H1 (cell line): ENCODE data around the gene ENPP7. TPM values are rescaled to one million over a fixed set of nuclear protein-coding genes. Genes with fewer than 3 reads are reported as not detected.

Experiments used
- CTCF ChIA-PET: fragments of 300-600 bp; sonication (Branson Sonifier 250); formaldehyde crosslinking; loops from one replicate; lab custom pipeline; 2021; ENCODE audit not compliant: partially characterized antibody; lab: Charles Lee
- POLR2A ChIA-PET: fragments of 300-600 bp; sonication (Branson Sonifier 250); formaldehyde crosslinking; loops from one replicate; lab custom pipeline; 2021; ENCODE audit warnings: inconsistent platforms; ENCODE audit not compliant: partially characterized antibody; lab: Charles Lee
- DNase-seq, 2 experiments: peaks; one replicate each; pipeline versions ENCODE4 v3.0.0 to v3.0.0-alpha.2; 2010 to 2022; ENCODE audit warnings: low spot score in 2 of 2, low read depth in 1 of 2, mixed read lengths in 1 of 2
- FAIRE-seq: peaks from 2 replicates; lab custom pipeline; 2011; peaks lifted over from hg19 to GRCh38; lab: Jason Lieb, UNC
- H2AFZ ChIP-seq: 2 replicates; pipeline ENCODE4 v1.8.1; 2012; ENCODE audit warnings: low read length, inconsistent platforms
- H2AK5ac ChIP-seq: 2 replicates; pipeline ENCODE4 v1.6.1; 2013; ENCODE audit warnings: low read depth, low read length
- H2BK120ac ChIP-seq: replicated peaks from 2 replicates; pipeline ENCODE3; 2013; ENCODE audit warnings: low read depth, low read length, inconsistent platforms
- H2BK12ac ChIP-seq: 2 replicates; pipeline ENCODE4 v1.6.1; 2013; ENCODE audit warnings: low read depth, low read length
- H2BK15ac ChIP-seq: 2 replicates; pipeline ENCODE4 v1.6.1; 2013; ENCODE audit warnings: low read length
- H2BK20ac ChIP-seq: 2 replicates; pipeline ENCODE4 v1.6.1; 2013; ENCODE audit warnings: low read length
- H2BK5ac ChIP-seq: 2 replicates; pipeline ENCODE4 v1.6.1; 2013; ENCODE audit warnings: low read depth, low read length
- H3K14ac ChIP-seq: 2 replicates; pipeline ENCODE4 v1.6.1; 2013; ENCODE audit warnings: inconsistent platforms; ENCODE audit not compliant: insufficient read length
- H3K18ac ChIP-seq: 2 replicates; pipeline ENCODE4 v1.6.1; 2013; ENCODE audit warnings: low read length; ENCODE audit errors: extremely low read depth
- H3K23ac ChIP-seq: 2 replicates; pipeline ENCODE4 v1.6.1; 2013; ENCODE audit warnings: inconsistent platforms; ENCODE audit not compliant: insufficient read length
- H3K23me2 ChIP-seq: 2 replicates; pipeline ENCODE4 v1.6.1; 2013; ENCODE audit warnings: low read depth, low read length
- H3K27ac ChIP-seq: 2 replicates; pipeline ENCODE4 v1.6.1; 2011; ENCODE audit warnings: low read depth, low read length, inconsistent platforms
- H3K27me3 ChIP-seq, 4 experiments: replicated peaks in 1 of 4; 1 replicate in 1 of 4; 2 replicates in 3 of 4; pipeline versions ENCODE4 v1.6.1 to v1.8.1; 2011 to 2013; ENCODE audit warnings: low read length in 3 of 4, mild to moderate bottlenecking in 3 of 4, inconsistent platforms in 2 of 4, mixed read lengths in 2 of 4, moderate library complexity in 1 of 4; ENCODE audit not compliant: control insufficient read depth in 3 of 4, insufficient read depth in 3 of 4; ENCODE audit errors: extremely low read depth in 1 of 4
- H3K36me3 ChIP-seq, 4 experiments: 2 replicates each; pipeline versions ENCODE4 v1.6.1 to v1.8.1; 2011 to 2013; ENCODE audit warnings: mild to moderate bottlenecking in 4 of 4, low read length in 3 of 4, moderate library complexity in 2 of 4, control low read depth in 1 of 4, inconsistent platforms in 1 of 4; ENCODE audit not compliant: insufficient read depth in 4 of 4, control insufficient read depth in 2 of 4
- H3K4ac ChIP-seq: replicated peaks from 2 replicates; pipeline ENCODE3; 2013; ENCODE audit warnings: low read length, low read depth, mixed read lengths, inconsistent platforms; ENCODE audit not compliant: insufficient read length
- H3K4me1 ChIP-seq, 4 experiments: replicated peaks in 1 of 4; 1 replicate in 1 of 4; 2 replicates in 3 of 4; pipeline versions ENCODE4 v1.6.1 to v1.8.1; 2011 to 2013; ENCODE audit warnings: low read length in 3 of 4, inconsistent platforms in 2 of 4, mixed read lengths in 1 of 4; ENCODE audit not compliant: insufficient read depth in 4 of 4, control insufficient read depth in 3 of 4
- H3K4me2 ChIP-seq, 2 experiments: 2 replicates each; pipeline versions ENCODE4 v1.6.1 to v1.8.1; 2011 to 2013; ENCODE audit warnings: low read depth in 2 of 2, low read length in 2 of 2, control low read depth in 1 of 2, inconsistent platforms in 1 of 2, mild to moderate bottlenecking in 1 of 2; ENCODE audit not compliant: insufficient read depth in 1 of 2
- H3K4me3 ChIP-seq, 4 experiments: fragments of 200-600, 300-600 bp in 1 of 4; sonication (generic), shearing (Covaris generic), sonication (Bioruptor Twin) in 1 of 4; 2 replicates each; pipeline versions ENCODE4 v1.5.1 to v1.8.1; 2011 to 2016; ENCODE audit warnings: low read length in 4 of 4, low read depth in 3 of 4, control low read depth in 2 of 4, inconsistent platforms in 2 of 4, mild to moderate bottlenecking in 2 of 4, mixed read lengths in 1 of 4, moderate library complexity in 1 of 4; ENCODE audit not compliant: insufficient read depth in 2 of 4; ENCODE audit errors: extremely low read depth in 1 of 4
- H3K56ac ChIP-seq: replicated peaks from 2 replicates; pipeline ENCODE3; 2013; ENCODE audit warnings: low read depth, mild to moderate bottlenecking, mixed read lengths, low read length, inconsistent platforms; ENCODE audit not compliant: insufficient read length
- H3K79me1 ChIP-seq: 2 replicates; pipeline ENCODE4 v1.6.1; 2013; ENCODE audit warnings: low read depth, low read length, control low read depth
- H3K79me2 ChIP-seq, 2 experiments: 2 replicates each; pipeline versions ENCODE4 v1.6.1 to v1.8.1; 2012 to 2013; ENCODE audit warnings: low read length in 2 of 2, mild to moderate bottlenecking in 2 of 2, inconsistent platforms in 1 of 2; ENCODE audit not compliant: insufficient read depth in 2 of 2, control insufficient read depth in 1 of 2
- H3K9ac ChIP-seq, 4 experiments: replicated peaks in 1 of 4; 1 replicate in 1 of 4; 2 replicates in 3 of 4; pipeline versions ENCODE4 v1.6.1 to v1.8.1; 2011 to 2013; ENCODE audit warnings: low read depth in 3 of 4, low read length in 3 of 4, control low read depth in 2 of 4, mild to moderate bottlenecking in 2 of 4, moderate library complexity in 2 of 4, inconsistent platforms in 1 of 4; ENCODE audit errors: extremely low read depth in 1 of 4
- H3K9me3 ChIP-seq, 2 experiments: 2 replicates each; pipeline versions ENCODE4 v1.6.1 to v1.8.1; 2012 to 2013; ENCODE audit warnings: mild to moderate bottlenecking in 2 of 2, moderate library complexity in 2 of 2, control low read depth in 1 of 2, inconsistent platforms in 1 of 2, low read depth in 1 of 2, low read length in 1 of 2, mixed read lengths in 1 of 2; ENCODE audit not compliant: insufficient read depth in 2 of 2
- H4K20me1 ChIP-seq, 2 experiments: replicated peaks in 1 of 2; 2 replicates each; pipeline versions ENCODE3 to v1.8.1; 2011 to 2013; ENCODE audit warnings: inconsistent platforms in 2 of 2, low read length in 2 of 2, mild to moderate bottlenecking in 1 of 2; ENCODE audit not compliant: insufficient read depth in 2 of 2, control insufficient read depth in 1 of 2
- H4K5ac ChIP-seq: 2 replicates; pipeline ENCODE4 v1.6.1; 2013; ENCODE audit warnings: low read length, low read depth, mixed read lengths, inconsistent platforms; ENCODE audit not compliant: insufficient read length
- H4K8ac ChIP-seq: 2 replicates; pipeline ENCODE4 v1.8.0; 2013; ENCODE audit warnings: mild to moderate bottlenecking, moderate library complexity, low read length, inconsistent platforms; ENCODE audit not compliant: insufficient read depth; ENCODE audit errors: extremely low read depth
- H4K91ac ChIP-seq: replicated peaks from 2 replicates; pipeline ENCODE3; 2013; ENCODE audit warnings: low read length, mixed read lengths, inconsistent platforms; ENCODE audit not compliant: insufficient read length
- EZH2 ChIP-seq: fragments of 200-600 bp; sonication (generic); IDR thresholded peaks from 2 replicates; pipeline ENCODE4 v1.7.1; 2012; ENCODE audit warnings: low read depth, mild to moderate bottlenecking, moderate library complexity, low read length, inconsistent platforms; ENCODE audit not compliant: severe bottlenecking
- HDAC2 ChIP-seq, 2 experiments: fragments of 300-600 bp in 1 of 2; sonication (generic) in 1 of 2; IDR thresholded peaks; 2 replicates each; pipeline ENCODE4 v1.6.1; 2011 to 2012; ENCODE audit warnings: low read depth in 2 of 2, low read length in 2 of 2, mild to moderate bottlenecking in 2 of 2, moderate library complexity in 2 of 2, borderline replicate concordance in 1 of 2, inconsistent platforms in 1 of 2
- NANOG ChIP-seq: IDR thresholded peaks from 2 replicates; pipeline ENCODE4 v1.6.1; 2011; ENCODE audit warnings: low read length, low read depth, mild to moderate bottlenecking, inconsistent platforms; ENCODE audit not compliant: insufficient read depth, poor library complexity, severe bottlenecking
- RNF2 ChIP-seq: fragments of 200-900, 300-1000 bp; sonication (generic); IDR thresholded peaks from 2 replicates; pipeline ENCODE4 v1.7.1; 2016; ENCODE audit warnings: borderline replicate concordance, low read depth, mild to moderate bottlenecking, antibody characterized with exemption, low read length; ENCODE audit not compliant: poor library complexity, severe bottlenecking; ENCODE audit errors: missing control alignments
- SIN3A ChIP-seq, 2 experiments: IDR thresholded peaks in 1 of 2; conservative IDR thresholded peaks in 1 of 2; 2 replicates each; pipeline ENCODE4 v1.6.1; 2011 to 2012; ENCODE audit warnings: low read length in 2 of 2, improper control_type of control experiment in 1 of 2, low read depth in 1 of 2, mild to moderate bottlenecking in 1 of 2
- SP2 ChIP-seq: IDR thresholded peaks from 2 replicates; pipeline ENCODE4 v1.6.1; 2012; ENCODE audit warnings: mild to moderate bottlenecking, low read length, inconsistent platforms
- SUZ12 ChIP-seq: fragments of 200-600 bp; sonication (generic); IDR thresholded peaks from 2 replicates; pipeline ENCODE4 v1.6.1; 2012; ENCODE audit warnings: mild to moderate bottlenecking, inconsistent platforms, low read length, moderate library complexity, mixed read lengths
- TAF1 ChIP-seq: IDR thresholded peaks from 2 replicates; pipeline ENCODE4 v1.6.1; 2011; ENCODE audit warnings: mild to moderate bottlenecking, low read depth, low read length
- YY1 ChIP-seq: IDR thresholded peaks from 2 replicates; pipeline ENCODE4 v1.6.1; 2011; ENCODE audit warnings: low read depth, mild to moderate bottlenecking, low read length
- WGBS, 2 experiments: shearing (Covaris generic) in 1 of 2; methylation state at CpG; one replicate each; pipeline versions ENCODE4 v1.1.6 to v1.1.7; 2013 to 2015; ENCODE audit warnings: low lambda C conversion rate in 2 of 2, mixed read lengths in 2 of 2, inconsistent platforms in 1 of 2, low coverage in 1 of 2, missing lambda C conversion rate in 1 of 2; ENCODE audit not compliant: insufficient replicate concordance in 2 of 2, insufficient coverage in 1 of 2, insufficient read length in 1 of 2; ENCODE audit errors: extremely low coverage in 1 of 2, missing lambda C conversion rate in 1 of 2; 5-methylcytosine and 5-hydroxymethylcytosine counted together
- polyA plus RNA-seq, 7 experiments: library from polyadenylated mRNA; depleted of rRNA in 3 of 7; stranded (reverse) in 5 of 7; unstranded in 2 of 7; fragments of >200 nt in 5 of 7; fragments of 200-250 nt in 2 of 7; gene quantifications; 1 replicate in 5 of 7; 2 replicates in 1 of 7; 4 replicates in 1 of 7; pipeline versions ENCODE4 v1.2.1 to v1.2.3, GENCODE V29; 2011 to 2013; ENCODE audit warnings: missing spikeins in 2 of 7, mixed read lengths in 2 of 7
- total RNA-seq: library from RNA; stranded (reverse); fragmentation: NEBNext Ultra II Directional; extraction: Animal tissue kit (Norgen Biotek cat#: 25700); gene quantifications from 2 replicates; pipeline ENCODE4 v1.2.1, GENCODE V29; 2021

ENPP7 gene
- total and polyA plus RNA-seq, 2 of the 8 experiments (the other 6 are each of a cell fraction or from before 2014, with no cell fraction given), result not detected

GRCh38 chr17:79747508-79748294, 17.0 kb downstream of the ENPP7 start:
- H3K56ac ChIP-seq, result no peak overlapping the region
- H3K79me2 ChIP-seq, result no peaks in the 10 kb centered on the region
- H3K4me3 ChIP-seq, result peak overlapping the region; percentile 17 to 62 (median 36)
- H3K9ac ChIP-seq, result no peak overlapping the region; a peak in 1 of 7 replicates
- TF ChIP-seq YY1 (no peak), TAF1 (no peak), NANOG (no peak), SIN3A (conservative IDR thresholded peaks at IDR 0.05 in 1 of 2, IDR thresholded peaks at IDR 0.05 in 1 of 2; ENCODE audit: low read depth in 1 of 2, low read length in 2 of 2) (peak in 1 of 2 experiments; percentile 54; a peak in 1 of 4 replicates), EZH2 (peak; percentile 73), RNF2 (peak; percentile 48), SUZ12 (peak; percentile 70), HDAC2 (IDR thresholded peaks at IDR 0.05; ENCODE audit: borderline replicate concordance in 1 of 2, low read depth in 2 of 2, low read length in 2 of 2) (peak in 1 of 2 experiments; percentile 38; a peak in 1 of 4 replicates), SP2 (no peak)
- peak overlapping the region; percentile 90; the same call in 1 of the 2 replicates for H2AK5ac ChIP-seq
- H3K23ac ChIP-seq, result no peak overlapping the region
- POLR2A ChIA-PET, result interaction anchor here (0.6 to 10.4 kb wide), 9 partner anchors 10 to 89 kb away, joined by 3 to 77 read pairs (median 7); partner anchors contain the start of gene CBX2
- H3K18ac ChIP-seq, result peak overlapping the region; percentile 48; the same call in 1 of the 2 replicates
- no peak overlapping the region for H3K14ac ChIP-seq
- CTCF ChIA-PET, result interaction anchor here (0.9 to 7.6 kb wide), 13 partner anchors 10 to 246 kb away, joined by 3 to 94 read pairs (median 7); partner anchors contain the start of genes CBX2 and CBX8
- no peak overlapping the region for H4K5ac ChIP-seq
- peak overlapping the region; percentile 13; the same call in 1 of the 2 replicates for H2BK15ac ChIP-seq
- no peak overlapping the region for H3K4ac ChIP-seq
- WGBS, 2 experiments, result 8% methylated on average over 45 of the region's 74 CpGs; no CpG with 5 or more reads in 1 of the 2 experiments
- peaks cover 19 to 47% (median 35%) of the 10 kb centered on the region in 4 experiments for H3K27me3 ChIP-seq
- peak overlapping the region; percentile 79 to 94 for H3K4me2 ChIP-seq
- H2BK5ac ChIP-seq, result no peak overlapping the region
- H3K9me3 ChIP-seq, result no peaks in the 10 kb centered on the region
- H2AFZ ChIP-seq, result no peak overlapping the region
- no peak overlapping the region for H3K27ac ChIP-seq
- peak overlapping the region; percentile 40; the same call in 1 of the 2 replicates for H2BK12ac ChIP-seq
- 0 out of 8 replicates have a peak, but pooled peaks cover 0 to 2% (median 0%) of the 10 kb centered on the region in 4 experiments for H3K36me3 ChIP-seq
- FAIRE-seq (no peak), DNase-seq (no peak)
- no peak overlapping the region for H2BK20ac ChIP-seq
- no peak overlapping the region for H2BK120ac ChIP-seq
- H3K4me1 ChIP-seq, result peaks cover 4 to 24% (median 15%) of the 10 kb centered on the region in 4 experiments
- peaks cover 0 to 11% of the 10 kb centered on the region in 2 experiments for H4K20me1 ChIP-seq
- peaks cover 11% of the 10 kb centered on the region; the same call in 1 of the 2 replicates for H3K23me2 ChIP-seq
- H4K91ac ChIP-seq, result no peak overlapping the region
- H3K79me1 ChIP-seq, result no peaks in the 10 kb centered on the region
- 0 out of 2 replicates have a peak overlapping the region, but pooled peaks have one; percentile 77 for H4K8ac ChIP-seq
